Measurements from ENCODE around the gene NR1H4.

Gene NR1H4

GRCh38 chr12:100565987-100566545, 92.4 kb downstream of the NR1H4 start:
- H3K9me3 ChIP-seq (ENCODE audit: control insufficient read depth, low read length): no peaks in the 10 kb centered on the region
- no peak overlapping the region for H3K4me3 ChIP-seq (ENCODE audit: extremely low read depth, insufficient read depth, low read length, poor library complexity, severe bottlenecking)
- no peaks in the 10 kb centered on the region for H3K4me1 ChIP-seq (ENCODE audit: control insufficient read depth, insufficient read depth, low read length, poor library complexity, severe bottlenecking)
- H3K27ac ChIP-seq (ENCODE audit: low read depth, low read length, severe bottlenecking): no peak overlapping the region
- WGBS, 2 experiments (ENCODE audit: insufficient coverage in 2 of 2): 93 to 100% methylated on average over 1 to 3 of the region's 3 CpGs
- no peaks in the 10 kb centered on the region for H3K36me3 ChIP-seq (ENCODE audit: control insufficient read depth, insufficient read depth, low read length)

DNA sequence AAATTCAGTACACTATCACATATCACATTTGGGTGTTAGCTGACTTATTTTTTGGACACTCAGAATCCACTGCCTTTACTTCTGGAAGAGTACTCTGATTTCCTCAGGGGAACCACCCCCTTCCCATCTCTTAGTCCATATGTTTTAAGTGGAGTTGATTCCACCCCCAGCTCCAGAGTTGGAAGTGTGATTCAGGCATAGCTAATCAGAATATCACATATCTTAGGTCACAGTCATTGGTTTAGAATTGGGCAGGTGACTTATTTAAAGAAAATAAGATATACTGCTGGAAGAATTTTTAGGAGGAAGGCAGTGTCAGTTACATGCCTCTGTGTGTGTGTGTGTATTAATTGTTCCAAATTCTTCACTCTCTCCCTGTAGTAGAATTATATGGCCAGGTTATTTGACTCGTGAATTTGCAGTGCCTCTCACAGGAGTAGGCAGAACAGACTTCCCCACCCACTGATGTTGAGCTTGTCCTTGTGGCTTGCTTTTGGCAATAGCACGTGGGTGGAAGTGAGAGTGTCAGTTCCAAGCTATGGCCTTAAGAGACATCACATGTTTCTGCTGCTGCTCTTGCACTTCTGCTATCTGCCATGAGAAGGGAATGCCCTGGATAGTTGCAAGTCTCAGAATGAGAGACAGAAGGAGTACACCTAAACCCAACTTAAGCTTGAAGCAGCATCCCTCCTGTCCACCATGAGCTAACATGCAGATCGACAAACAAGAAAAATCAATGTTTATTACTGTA, 93.4 kb downstream of the NR1H4 start:
- no peaks in the 10 kb centered on the region for H3K36me3 ChIP-seq (ENCODE audit: control insufficient read depth, insufficient read depth, low read length)
- 33% methylated on average over 1 of the region's 3 CpGs for WGBS, 2 experiments (ENCODE audit: insufficient coverage in 2 of 2)
- H3K4me3 ChIP-seq (ENCODE audit: extremely low read depth, insufficient read depth, low read length, poor library complexity, severe bottlenecking): no peak overlapping the region
- H3K27ac ChIP-seq (ENCODE audit: low read depth, low read length, severe bottlenecking): no peak overlapping the region
- no peaks in the 10 kb centered on the region for H3K9me3 ChIP-seq (ENCODE audit: control insufficient read depth, low read length)
- H3K4me1 ChIP-seq (ENCODE audit: control insufficient read depth, insufficient read depth, low read length, poor library complexity, severe bottlenecking): no peaks in the 10 kb centered on the region

GRCh38 chr12:100567945-100568344, 94.3 kb downstream of the NR1H4 start:
- no peaks in the 10 kb centered on the region for H3K9me3 ChIP-seq (ENCODE audit: control insufficient read depth, low read length)
- no peak overlapping the region for H3K4me3 ChIP-seq (ENCODE audit: extremely low read depth, insufficient read depth, low read length, poor library complexity, severe bottlenecking)
- no peak overlapping the region for H3K27ac ChIP-seq (ENCODE audit: low read depth, low read length, severe bottlenecking)
- no peaks in the 10 kb centered on the region for H3K4me1 ChIP-seq (ENCODE audit: control insufficient read depth, insufficient read depth, low read length, poor library complexity, severe bottlenecking)
- H3K36me3 ChIP-seq (ENCODE audit: control insufficient read depth, insufficient read depth, low read length): no peaks in the 10 kb centered on the region

GRCh38 chr12:100572184-100572583, 98.5 kb downstream of the NR1H4 start:
- H3K4me3 ChIP-seq (ENCODE audit: extremely low read depth, insufficient read depth, low read length, poor library complexity, severe bottlenecking): no peak overlapping the region
- no peaks in the 10 kb centered on the region for H3K36me3 ChIP-seq (ENCODE audit: control insufficient read depth, insufficient read depth, low read length)
- H3K9me3 ChIP-seq (ENCODE audit: control insufficient read depth, low read length): no peaks in the 10 kb centered on the region
- H3K4me1 ChIP-seq (ENCODE audit: control insufficient read depth, insufficient read depth, low read length, poor library complexity, severe bottlenecking): peaks cover 3% of the 10 kb centered on the region
- 86 to 88% methylated on average over 3 of the region's 3 CpGs for WGBS, 2 experiments (ENCODE audit: insufficient coverage in 2 of 2)
- no peak overlapping the region for H3K27ac ChIP-seq (ENCODE audit: low read depth, low read length, severe bottlenecking)

GRCh38 chr12:100573292-100574186, 99.9 kb downstream of the NR1H4 start, which contains the start of gene GAS2L3:
GAS2L3 (plus strand) TSS chr12:100573684; CDS start chr12:100594905, 21,221 bp downstream.
- Histone ChIP-seq H3K4me1 (ENCODE audit: control insufficient read depth, insufficient read depth, low read length, poor library complexity, severe bottlenecking) (peaks cover 3% of the 10 kb centered on the region), H3K36me3 (ENCODE audit: control insufficient read depth, insufficient read depth, low read length) (no peaks in the 10 kb centered on the region), H3K27ac (ENCODE audit: low read depth, low read length, severe bottlenecking) (peak within 1 kb of the TSS; percentile 41), H3K9me3 (ENCODE audit: control insufficient read depth, low read length) (no peaks in the 10 kb centered on the region), H3K4me3 (ENCODE audit: extremely low read depth, insufficient read depth, low read length, poor library complexity, severe bottlenecking) (peak within 1 kb of the TSS; percentile 69)
- 2 to 6% methylated on average over 37 to 65 of the region's 70 CpGs for WGBS, 2 experiments (ENCODE audit: insufficient coverage in 2 of 2)

- Histone ChIP-seq H3K4me3 (ENCODE audit: extremely low read depth, insufficient read depth, low read length, poor library complexity, severe bottlenecking) (peak overlapping the region; percentile 69), H3K36me3 (ENCODE audit: control insufficient read depth, insufficient read depth, low read length) (no peaks in the 10 kb centered on the region), H3K9me3 (ENCODE audit: control insufficient read depth, low read length) (no peaks in the 10 kb centered on the region), H3K4me1 (ENCODE audit: control insufficient read depth, insufficient read depth, low read length, poor library complexity, severe bottlenecking) (peaks cover 3% of the 10 kb centered on the region), H3K27ac (ENCODE audit: low read depth, low read length, severe bottlenecking) (no peak overlapping the region)
- 0 to 9% methylated on average over 3 to 6 of the region's 15 CpGs for WGBS, 2 experiments (ENCODE audit: insufficient coverage in 2 of 2)
These were observed 100.8 kb downstream of the NR1H4 start for GRCh38 chr12:100574187-100575074.

- no CpG with 5 or more reads among the region's 3 CpGs for WGBS, 2 experiments (ENCODE audit: insufficient coverage in 2 of 2)
These were observed 102.8 kb downstream of the NR1H4 start for GRCh38 chr12:100576331-100577036.

GRCh38 chr12:100578923-100579322, 105.3 kb downstream of the NR1H4 start:
- Histone ChIP-seq H3K4me1 (ENCODE audit: control insufficient read depth, insufficient read depth, low read length, poor library complexity, severe bottlenecking) (peaks cover 3% of the 10 kb centered on the region), H3K27ac (ENCODE audit: low read depth, low read length, severe bottlenecking) (no peak overlapping the region), H3K4me3 (ENCODE audit: extremely low read depth, insufficient read depth, low read length, poor library complexity, severe bottlenecking) (no peak overlapping the region), H3K9me3 (ENCODE audit: control insufficient read depth, low read length) (peaks cover 7% of the 10 kb centered on the region), H3K36me3 (ENCODE audit: control insufficient read depth, insufficient read depth, low read length) (no peaks in the 10 kb centered on the region)
- 88 to 100% methylated on average over 4 to 5 of the region's 5 CpGs for WGBS, 2 experiments (ENCODE audit: insufficient coverage in 2 of 2)

More at GRCh38 chr12:100576331-100577036, 102.8 kb downstream of the NR1H4 start:
- Histone ChIP-seq H3K4me1 (ENCODE audit: control insufficient read depth, insufficient read depth, low read length, poor library complexity, severe bottlenecking) (peaks cover 3% of the 10 kb centered on the region), H3K36me3 (ENCODE audit: control insufficient read depth, insufficient read depth, low read length) (no peaks in the 10 kb centered on the region), H3K4me3 (ENCODE audit: extremely low read depth, insufficient read depth, low read length, poor library complexity, severe bottlenecking) (no peak overlapping the region), H3K27ac (ENCODE audit: low read depth, low read length, severe bottlenecking) (no peak overlapping the region), H3K9me3 (ENCODE audit: control insufficient read depth, low read length) (no peaks in the 10 kb centered on the region)

DNA sequence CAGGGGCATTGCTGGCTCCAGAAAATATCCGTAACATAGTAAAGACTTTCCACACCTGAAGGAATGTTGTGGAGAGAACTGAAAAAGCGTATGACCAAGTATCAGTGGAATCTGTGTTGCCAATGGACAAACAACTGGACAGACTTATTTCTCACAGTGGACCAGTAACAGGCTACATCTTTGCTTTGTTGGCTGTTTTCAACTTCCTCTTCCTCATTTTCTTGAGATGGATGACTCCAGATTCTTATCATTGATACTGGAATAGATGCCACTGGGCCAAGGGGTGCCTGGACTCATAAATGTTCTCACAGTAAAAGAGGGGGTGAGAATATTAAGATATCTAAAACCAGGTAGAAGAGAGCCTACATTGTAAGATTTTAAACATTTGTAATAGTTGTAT, 106.2 kb downstream of the NR1H4 start:
- H3K27ac ChIP-seq (ENCODE audit: low read depth, low read length, severe bottlenecking): no peak overlapping the region
- H3K4me1 ChIP-seq (ENCODE audit: control insufficient read depth, insufficient read depth, low read length, poor library complexity, severe bottlenecking): peaks cover under 1% of the 10 kb centered on the region
- 83 to 91% methylated on average over 2 of the region's 2 CpGs for WGBS, 2 experiments (ENCODE audit: insufficient coverage in 2 of 2)
- no peaks in the 10 kb centered on the region for H3K36me3 ChIP-seq (ENCODE audit: control insufficient read depth, insufficient read depth, low read length)
- H3K9me3 ChIP-seq (ENCODE audit: control insufficient read depth, low read length): peaks cover 7% of the 10 kb centered on the region
- no peak overlapping the region for H3K4me3 ChIP-seq (ENCODE audit: extremely low read depth, insufficient read depth, low read length, poor library complexity, severe bottlenecking)
